Chondrocyte (in vitro differentiated cells): Measurements from ENCODE around the gene BCL11B. TPM values are rescaled to one million over a fixed set of nuclear protein-coding genes. Genes with fewer than 3 reads are reported as not detected.
"Not testable (repeated sequence)": the region's sequence is repeated elsewhere in the genome, so short reads cannot be mapped to it uniquely, and the experiment has no call there.

Source experiments
- DNase-seq: peaks from one replicate; pipeline ENCODE4 v3.0.0; 2021; ENCODE audit warnings: mixed read lengths, low spot score
- H3K27ac Mint-ChIP-seq: one replicate; pipeline ENCODE4 v1.8.0; 2021; ENCODE audit warnings: mild to moderate bottlenecking, moderate library complexity, mixed read lengths; ENCODE audit not compliant: unreplicated experiment
- H3K27me3 Mint-ChIP-seq: 2 replicates; pipeline ENCODE4 v1.8.0; 2021; ENCODE audit warnings: low read depth, mixed read lengths
- H3K36me3 Mint-ChIP-seq: 2 replicates; pipeline ENCODE4 v1.8.0; 2021; ENCODE audit warnings: low read depth, mixed read lengths
- H3K4me1 Mint-ChIP-seq: 2 replicates; pipeline ENCODE4 v1.8.0; 2021; ENCODE audit warnings: low read depth, mild to moderate bottlenecking, mixed read lengths
- H3K4me3 Mint-ChIP-seq: one replicate; pipeline ENCODE4 v1.8.0; 2021; ENCODE audit warnings: mild to moderate bottlenecking, moderate library complexity, mixed read lengths; ENCODE audit not compliant: unreplicated experiment
- H3K9me3 Mint-ChIP-seq: 2 replicates; pipeline ENCODE4 v1.8.0; 2021; ENCODE audit warnings: low read depth, mixed read lengths
- CTCF ChIP-seq: fragments of 200-600 bp; sonication (generic); IDR thresholded peaks from 2 replicates; pipeline ENCODE4 v1.5.0; 2021; ENCODE audit warnings: antibody characterized with exemption, mild to moderate bottlenecking, moderate library complexity
- total RNA-seq: library from RNA; stranded (reverse); gene quantifications from 3 replicates; pipeline ENCODE4 v1.2.1, GENCODE V29; 2021

Gene BCL11B
- total RNA-seq, 1 donor from 2014 or later, result 0.17 TPM

- Mint-ChIP-seq H3K4me3 (no peak overlapping the region), H3K27ac (no peak overlapping the region), H3K36me3 (peaks cover 2% of the 10 kb centered on the region), H3K9me3 (peaks cover 14% of the 10 kb centered on the region), H3K27me3 (peaks cover 37% of the 10 kb centered on the region), H3K4me1 (no peaks in the 10 kb centered on the region)
- no peak for TF ChIP-seq CTCF
- DNase-seq, result peak; percentile 56
Measured at GRCh38 chr14:99231850-99232713, 39.9 kb downstream of the BCL11B start.

GRCh38 chr14:99231161-99231849 is 40.7 kb downstream of the BCL11B start:
- H3K4me1 Mint-ChIP-seq, result no peaks in the 10 kb centered on the region
- no peak overlapping the region for H3K4me3 Mint-ChIP-seq
- peak; percentile 88 for DNase-seq
- TF ChIP-seq CTCF, result no peak
- H3K9me3 Mint-ChIP-seq, result peaks cover 14% of the 10 kb centered on the region
- H3K27ac Mint-ChIP-seq, result no peak overlapping the region
- H3K27me3 Mint-ChIP-seq, result peaks cover 40% of the 10 kb centered on the region
- peaks cover 2% of the 10 kb centered on the region for H3K36me3 Mint-ChIP-seq

GRCh38 chr14:99230208-99231151 is 41.5 kb downstream of the BCL11B start:
- H3K4me3 Mint-ChIP-seq, result no peak overlapping the region
- peak; percentile 72 for DNase-seq
- H3K4me1 Mint-ChIP-seq, result no peaks in the 10 kb centered on the region
- H3K27me3 Mint-ChIP-seq, result peaks cover 47% of the 10 kb centered on the region
- H3K27ac Mint-ChIP-seq, result no peak overlapping the region
- peaks cover 7% of the 10 kb centered on the region for H3K9me3 Mint-ChIP-seq
- peaks cover 2% of the 10 kb centered on the region for H3K36me3 Mint-ChIP-seq
- TF ChIP-seq CTCF, result peak; percentile 49

- H3K9me3 Mint-ChIP-seq, result peaks cover 3% of the 10 kb centered on the region
- H3K36me3 Mint-ChIP-seq, result no peaks in the 10 kb centered on the region
- no peak overlapping the region for H3K4me3 Mint-ChIP-seq
- no peak overlapping the region for H3K27ac Mint-ChIP-seq
- peaks cover 51% of the 10 kb centered on the region for H3K27me3 Mint-ChIP-seq
- DNase-seq, result no peak
- no peaks in the 10 kb centered on the region for H3K4me1 Mint-ChIP-seq
- no peak for TF ChIP-seq CTCF
Measured at GRCh38 chr14:99229654-99230207, 42.3 kb downstream of the BCL11B start.

GRCh38 chr14:99228760-99229159 is 43.2 kb downstream of the BCL11B start:
- not testable (repeated sequence) for H3K4me1 Mint-ChIP-seq, H3K36me3 Mint-ChIP-seq, DNase-seq, H3K27ac Mint-ChIP-seq, H3K4me3 Mint-ChIP-seq, H3K9me3 Mint-ChIP-seq
- H3K27me3 Mint-ChIP-seq, result peaks cover 57% of the 10 kb centered on the region
